Heart left ventricle (tissue), 13 donors: Measurements from ENCODE around the gene MYH11.

Experiments
- CTCF ChIP-seq, 12 donors: fragments of 200-600 bp; sonication (generic) in 4 of 12; IDR thresholded peaks; one replicate each; pipeline versions ENCODE4 v1.5.0 to v1.8.0; 2018 to 2022; ENCODE audit warnings: antibody characterized with exemption in 12 of 12, mild to moderate bottlenecking in 5 of 12
- POLR2A ChIP-seq, 2 donors: fragments of 450-650 bp; IDR thresholded peaks; one replicate each; pipeline ENCODE4 v1.6.1; 2017; ENCODE audit warnings: antibody characterized with exemption in 2 of 2, mild to moderate bottlenecking in 2 of 2, moderate library complexity in 2 of 2
- donor health status: ischemic (EF 13 %, LVEDD 7.1; RV severe dilation, severe dysfunction).
- donor health status: DM: no; HTN: yes; CAD: no.
- donor health status: DM: no; HTN: no; CAD: no.
- donor health status: ischemic (EF 25% LVEDD 6.9; RV normal size, moderate dysfunction).
- donor health status: ischemic (EF 25% LVEDD 5.7; RV mildly dilated, moderate dysfunction).
- donor health status: ischemic (EF 35%, LVEDD 5.7; RV mildly dilated, moderate dysfunction).
- donor health status: nonischemic (EF 11% LVEDD 7.7; RV severe dilation, severe dysfunction).
- donor health status: DM: yes; HTN: yes; CAD: no.
- donor health status: PGD.
- donor health status: ischemic (EF 29% LVEDD 5.4; RV normal size, mild dysfunction).
- donor health status: nonischemic (EF 23%, LVEDD 6.1; RV moderate dilation, normal function).

- no peak for TF ChIP-seq POLR2A (IDR thresholded peaks at IDR 0.05)
- TF ChIP-seq CTCF (IDR thresholded peaks at IDR 0.05): no peak
Observed at GRCh38 chr16:15735610-15736009, 121.2 kb downstream of the MYH11 start.
